GM19467 (cell line): ENCODE data around the gene PSMD1.
"Not testable (repeated sequence)": the region's sequence is repeated elsewhere in the genome, so short reads cannot be mapped to it uniquely, and the experiment has no call there.

Source experiments
- ATAC-seq: cut with Tn5 transposase; IDR thresholded peaks from one replicate; pipeline ENCODE4 v1.9.1; 2021; ENCODE audit warnings: mild to moderate bottlenecking, moderate library complexity; ENCODE audit not compliant: unreplicated experiment

Gene PSMD1

DNA sequence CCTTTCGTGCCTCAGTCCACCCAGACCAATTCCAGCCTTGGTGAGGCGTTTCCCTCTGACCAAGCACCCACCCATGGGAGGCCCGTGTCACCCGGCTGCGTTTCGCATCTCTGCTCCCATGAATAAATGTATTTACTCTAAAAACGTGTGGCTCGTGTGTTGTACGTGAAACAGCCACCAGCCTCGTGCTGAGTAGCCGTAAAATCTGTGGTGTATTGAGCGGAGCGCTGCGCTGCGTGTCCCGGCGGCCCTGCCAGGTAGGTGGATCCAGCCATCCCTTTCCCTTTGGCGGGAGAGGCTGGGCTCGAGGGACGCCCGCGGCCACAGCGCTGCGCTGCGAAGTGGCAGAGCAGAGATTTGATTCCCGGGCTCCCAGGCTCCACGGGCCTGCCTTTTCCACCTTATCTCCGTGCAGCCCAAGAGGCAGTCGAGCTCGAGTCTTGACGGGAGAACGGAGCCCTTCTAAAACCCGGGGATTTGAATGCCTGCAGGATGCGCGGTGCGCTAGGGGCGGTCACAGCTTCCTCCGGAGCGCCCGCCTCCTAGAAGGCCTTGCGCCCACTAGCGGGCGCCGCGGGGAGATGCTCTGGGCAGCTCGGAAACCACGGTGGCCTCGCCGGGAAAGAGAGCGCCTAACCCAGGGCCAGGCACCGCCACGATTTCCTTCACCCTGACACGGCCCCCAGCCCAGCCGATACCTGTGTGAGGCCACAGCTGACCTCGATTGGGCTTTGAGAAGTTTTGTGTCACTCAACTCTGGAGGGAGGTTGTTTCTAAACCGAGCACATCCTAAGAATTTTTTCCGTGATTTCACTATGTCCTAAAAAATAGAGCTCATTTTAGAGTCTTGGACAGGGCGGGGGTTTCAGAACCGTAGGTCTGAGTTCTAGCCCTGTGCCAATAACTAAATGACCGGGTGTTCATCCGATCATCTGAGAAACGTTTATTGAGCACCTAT, 3.9 kb upstream of the PSMD1 start:
- peak; percentile 60 for ATAC-seq

DNA sequence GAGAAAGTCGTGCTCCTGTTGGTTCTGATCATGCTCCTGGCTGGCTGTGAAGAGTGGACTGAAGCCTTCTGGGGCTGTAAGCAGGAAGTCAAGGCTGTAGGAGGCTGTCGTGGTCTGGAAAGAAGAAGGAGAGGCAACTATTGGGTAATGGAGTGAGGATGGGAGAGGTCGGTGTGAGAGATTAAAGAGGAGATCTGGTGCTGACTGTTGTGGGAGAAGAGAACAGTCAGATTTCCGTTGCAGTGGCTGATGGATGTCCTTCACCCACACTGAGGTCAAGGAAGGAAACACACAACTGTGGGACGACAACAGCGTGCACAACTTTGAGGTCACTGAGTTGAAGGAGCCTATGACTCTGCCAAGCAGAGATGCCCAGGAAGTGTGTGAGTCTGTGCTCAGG, 2.8 kb upstream of the PSMD1 start:
- ATAC-seq = no peak

GRCh38 chr2:231057590-231057989, 923 bp downstream of the PSMD1 start:
- ATAC-seq = no peak

DNA sequence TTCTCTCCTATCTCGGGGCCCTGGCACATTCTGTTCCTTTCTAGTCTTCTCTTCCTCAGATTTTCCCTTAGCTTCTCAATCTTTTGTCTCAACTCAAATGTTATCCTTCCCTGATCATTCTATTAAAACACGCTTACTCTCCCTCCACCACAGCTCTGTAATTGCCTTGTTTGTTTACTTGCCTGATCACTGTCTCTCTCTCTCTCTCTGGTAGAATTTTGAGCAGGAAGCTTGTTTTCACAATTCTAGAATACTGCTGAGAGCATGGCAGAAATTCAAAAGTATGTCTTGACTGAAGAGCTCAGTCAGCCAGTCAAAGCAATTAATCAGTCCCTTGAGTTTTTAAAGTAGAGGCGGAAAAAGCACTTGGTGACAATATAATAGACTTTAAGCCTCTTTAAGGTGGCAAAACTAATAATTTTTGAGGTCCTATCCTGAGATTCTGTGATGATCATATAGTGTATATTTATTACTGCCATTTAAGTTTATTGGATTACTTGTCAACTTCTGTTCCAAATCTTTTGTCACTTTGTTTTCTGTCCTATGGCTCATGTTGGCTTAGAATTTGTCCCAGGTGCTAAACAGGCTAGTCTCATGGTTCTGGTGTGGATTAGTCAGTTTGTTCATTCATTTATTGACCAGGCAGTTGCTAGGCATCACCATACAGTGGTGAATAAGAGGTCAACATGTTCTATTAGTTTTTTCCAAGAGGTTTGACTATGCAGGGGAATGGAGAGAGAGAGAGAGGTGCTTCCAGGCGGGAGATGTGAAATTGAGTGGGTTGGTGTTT, 2.3 kb downstream of the PSMD1 start:
- no peak for ATAC-seq

- no peak for ATAC-seq
Observed at GRCh38 chr2:231059756-231060155, 3.1 kb downstream of the PSMD1 start.

- no peak for ATAC-seq
Observed at GRCh38 chr2:231062776-231063175, 6.1 kb downstream of the PSMD1 start.

GRCh38 chr2:231063347-231063746, 6.7 kb downstream of the PSMD1 start:
- ATAC-seq = no peak

DNA sequence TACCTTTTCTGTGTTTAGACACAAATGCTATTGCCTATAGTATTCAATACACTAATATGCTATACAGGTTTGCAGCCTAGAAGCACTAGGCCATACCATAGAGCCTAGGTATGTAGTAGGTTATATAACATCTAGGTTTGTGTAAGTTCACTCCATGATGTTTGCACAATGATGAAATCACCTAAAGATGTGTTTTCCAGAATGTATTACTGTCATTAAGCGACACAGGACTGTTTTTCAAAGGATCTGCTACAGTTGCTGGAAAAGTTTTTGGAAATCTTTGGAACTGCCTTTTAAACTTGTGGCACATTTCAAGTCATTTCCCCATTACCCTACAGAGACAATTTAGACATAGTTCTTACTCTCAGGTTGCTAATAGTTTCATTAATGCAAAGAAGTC, 9.3 kb downstream of the PSMD1 start:
- ATAC-seq = no peak

DNA sequence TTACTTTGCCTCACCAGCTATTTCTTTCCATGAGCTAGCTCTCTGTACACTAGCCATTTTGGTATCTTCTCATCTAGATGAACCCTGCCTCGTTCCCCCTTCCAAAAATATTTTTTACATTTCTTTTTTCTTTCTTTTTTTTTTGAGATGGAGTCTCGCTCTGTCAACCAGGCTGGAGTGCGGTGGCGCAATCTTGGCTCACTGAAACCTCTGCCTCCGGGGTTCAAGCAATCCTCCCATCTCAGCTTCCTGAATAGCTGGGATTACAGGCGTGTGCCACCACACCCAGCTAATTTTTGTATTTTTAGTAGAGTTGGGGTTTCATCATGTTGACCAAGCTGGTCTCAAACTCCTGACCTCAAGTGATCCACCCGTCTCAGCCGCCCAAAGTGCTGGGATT, 10.9 kb downstream of the PSMD1 start:
- not testable (repeated sequence) for ATAC-seq

GRCh38 chr2:231068525-231069222, 12.0 kb downstream of the PSMD1 start:
- ATAC-seq = no peak

DNA sequence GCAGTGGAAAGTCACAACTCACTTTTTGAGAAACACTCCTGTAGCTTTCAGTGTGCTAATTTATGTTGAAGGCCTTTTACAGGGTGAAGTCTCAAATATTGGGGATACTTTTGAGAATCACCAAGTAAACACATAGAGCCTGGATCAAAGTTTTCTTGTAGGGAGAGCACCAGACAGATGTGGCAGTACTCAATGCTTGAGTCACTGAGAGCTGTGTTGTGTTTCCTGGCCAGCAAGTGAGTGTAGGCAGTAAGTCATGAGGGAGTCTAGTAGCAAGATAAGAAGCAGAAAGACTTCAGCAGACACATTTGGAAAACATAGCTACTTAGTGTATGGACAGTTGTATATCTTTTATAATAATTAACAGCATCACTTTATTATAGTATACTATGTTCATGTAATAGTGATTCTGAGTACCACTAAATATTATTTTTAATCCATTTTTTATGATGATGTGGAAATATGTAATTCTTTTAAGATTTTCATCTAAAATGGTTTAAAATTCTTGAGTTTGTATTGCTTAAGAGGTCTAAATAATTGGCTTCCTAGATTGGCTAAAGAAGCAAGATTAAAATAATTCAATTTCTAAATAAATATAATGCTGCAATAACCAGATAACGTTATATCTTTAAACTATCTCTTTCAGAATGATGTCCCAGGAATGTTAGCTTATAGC, 12.8 kb downstream of the PSMD1 start:
- no peak for ATAC-seq

GRCh38 chr2:231084565-231084964, 27.9 kb downstream of the PSMD1 start:
- ATAC-seq = no peak

GRCh38 chr2:231088754-231089153, 32.1 kb downstream of the PSMD1 start:
- ATAC-seq = no peak

- no peak for ATAC-seq
Observed at GRCh38 chr2:231093933-231094332, 37.3 kb downstream of the PSMD1 start.

GRCh38 chr2:231094736-231095346, 38.2 kb downstream of the PSMD1 start:
- ATAC-seq = no peak

- ATAC-seq = no peak
Observed at GRCh38 chr2:231099918-231100317, 43.3 kb downstream of the PSMD1 start.

DNA sequence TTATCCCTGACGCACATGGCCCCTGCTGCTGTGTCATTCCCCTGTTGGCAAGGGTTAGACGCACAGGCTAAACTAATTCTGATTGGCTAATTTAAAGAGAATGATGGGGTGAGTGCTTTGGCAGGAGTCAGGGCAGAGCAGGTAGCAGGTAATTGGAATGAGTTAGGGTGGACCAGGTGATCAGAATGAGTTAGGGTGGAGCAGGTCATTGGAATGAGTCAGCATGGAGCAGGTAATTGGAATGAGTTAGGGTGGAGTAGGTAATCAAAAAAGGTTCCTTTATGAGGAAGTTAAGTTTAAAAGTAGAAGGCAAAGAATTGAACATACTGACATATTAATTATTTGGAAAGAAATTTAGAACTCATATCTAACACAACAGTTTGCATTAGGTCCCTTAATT, 43.7 kb downstream of the PSMD1 start:
- ATAC-seq = not testable (repeated sequence)

GRCh38 chr2:231100990-231101389, 44.3 kb downstream of the PSMD1 start:
- ATAC-seq = no peak

DNA sequence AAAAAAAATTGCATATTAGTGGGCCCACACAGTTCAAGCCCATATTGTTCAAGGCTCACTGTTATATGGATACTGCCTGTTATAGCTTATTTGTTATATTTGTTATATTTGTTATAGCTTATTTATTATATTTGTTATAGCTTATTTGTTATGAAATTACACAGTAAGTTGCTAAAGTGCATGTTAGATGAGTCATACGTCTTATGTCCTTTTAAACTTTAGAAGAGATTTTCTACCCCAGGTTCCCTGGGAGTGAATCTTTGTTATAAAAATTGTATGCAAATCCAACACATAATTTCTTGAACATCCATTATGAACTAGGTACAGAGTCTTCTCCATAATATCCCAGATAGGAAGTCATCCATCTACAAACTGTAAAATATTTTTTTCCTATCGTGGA, 46.1 kb downstream of the PSMD1 start:
- ATAC-seq = no peak

DNA sequence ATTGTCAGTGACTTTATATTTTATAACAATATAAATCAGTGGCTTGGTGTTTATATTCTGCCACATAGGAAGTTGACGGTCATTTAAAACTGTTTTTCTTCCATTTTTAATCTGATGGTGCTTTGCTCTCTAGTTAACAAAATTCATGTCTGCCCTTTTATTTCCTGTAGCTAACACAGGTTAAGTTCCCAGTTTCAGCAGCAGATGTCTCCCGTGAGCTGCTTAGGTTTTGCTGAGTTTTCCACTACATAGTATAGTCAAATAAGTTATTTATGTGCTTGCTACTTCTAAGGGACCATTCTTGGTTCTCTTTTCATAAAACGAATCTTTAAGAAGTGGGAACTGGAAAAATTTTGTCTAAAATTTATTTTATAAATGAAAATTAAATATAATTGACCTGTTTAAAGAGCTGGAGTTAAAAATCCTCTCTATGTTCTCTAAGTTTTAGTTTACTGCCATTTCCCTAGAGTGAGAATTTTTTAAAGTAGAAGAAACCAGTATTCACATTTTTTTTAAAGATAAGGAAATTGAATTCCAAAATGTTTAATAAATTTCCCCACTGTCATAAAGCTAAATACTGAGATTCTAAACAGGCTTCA, 47.5 kb downstream of the PSMD1 start:
- ATAC-seq = no peak
